Measurements from ENCODE around the gene SFR1.

SFR1 gene, protein sequence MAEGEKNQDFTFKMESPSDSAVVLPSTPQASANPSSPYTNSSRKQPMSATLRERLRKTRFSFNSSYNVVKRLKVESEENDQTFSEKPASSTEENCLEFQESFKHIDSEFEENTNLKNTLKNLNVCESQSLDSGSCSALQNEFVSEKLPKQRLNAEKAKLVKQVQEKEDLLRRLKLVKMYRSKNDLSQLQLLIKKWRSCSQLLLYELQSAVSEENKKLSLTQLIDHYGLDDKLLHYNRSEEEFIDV

DNA sequence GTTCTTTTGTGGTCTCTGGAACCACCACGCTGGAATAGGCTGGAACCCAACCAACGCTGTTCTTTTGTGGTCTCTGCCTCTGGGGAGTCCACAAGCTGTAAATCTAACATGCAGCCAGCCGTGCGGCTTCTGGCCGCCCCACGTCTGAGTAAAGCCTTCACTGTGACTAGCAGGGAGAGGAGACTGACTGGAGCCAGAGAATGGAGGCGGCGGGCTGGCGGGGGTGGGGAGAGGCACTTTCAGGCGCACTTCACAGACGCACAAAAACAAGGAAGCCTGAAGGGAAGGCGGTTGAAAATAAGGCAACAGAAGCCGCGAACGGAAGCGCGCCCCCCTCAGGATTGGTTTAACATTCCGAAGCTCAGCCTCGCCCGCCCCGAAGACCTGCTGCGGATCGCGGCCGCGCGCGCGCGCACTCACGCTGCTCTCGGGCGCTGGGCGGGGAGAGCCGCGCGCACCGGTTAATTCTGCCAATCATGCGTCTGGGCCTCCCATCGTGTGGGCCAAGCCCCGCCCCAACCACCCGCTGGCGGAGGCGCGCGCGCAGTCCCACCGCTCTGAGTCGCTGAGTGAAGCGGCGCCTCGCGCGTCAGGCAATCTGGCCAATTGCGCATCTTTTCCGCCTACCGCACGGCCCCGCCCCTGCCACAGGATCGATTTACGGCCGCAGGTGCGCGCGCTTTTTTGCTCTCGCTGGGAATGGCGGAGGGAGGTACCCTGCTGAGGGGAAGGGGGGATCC is at the start of gene SFR1:
SFR1 (plus strand) TSS at position 687 of the 740 bp plus-strand sequence; CDS start at position 700, 13 bp downstream.
- peak; percentile 95 for DNase-seq

DNA sequence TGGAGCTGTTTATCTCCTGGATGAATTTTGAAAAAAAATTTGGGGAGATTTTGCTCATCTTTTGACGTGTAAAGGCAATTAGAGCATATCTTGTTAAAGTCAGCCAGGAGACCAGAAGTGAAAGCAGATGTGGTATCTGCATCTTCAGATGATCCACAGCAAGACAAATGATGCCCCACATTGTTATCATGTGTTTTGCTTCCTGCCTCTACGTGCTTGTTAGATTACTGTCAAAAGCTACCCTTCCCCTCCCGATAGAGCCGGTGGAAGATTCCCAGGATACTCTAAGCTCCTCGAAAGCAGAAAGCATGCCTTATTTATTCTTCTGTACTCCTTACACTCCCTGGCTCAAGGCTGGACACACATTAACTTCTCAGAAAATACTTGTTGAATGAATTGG is 49.2 kb upstream of the SFR1 start:
- DNase-seq = no peak

DNA sequence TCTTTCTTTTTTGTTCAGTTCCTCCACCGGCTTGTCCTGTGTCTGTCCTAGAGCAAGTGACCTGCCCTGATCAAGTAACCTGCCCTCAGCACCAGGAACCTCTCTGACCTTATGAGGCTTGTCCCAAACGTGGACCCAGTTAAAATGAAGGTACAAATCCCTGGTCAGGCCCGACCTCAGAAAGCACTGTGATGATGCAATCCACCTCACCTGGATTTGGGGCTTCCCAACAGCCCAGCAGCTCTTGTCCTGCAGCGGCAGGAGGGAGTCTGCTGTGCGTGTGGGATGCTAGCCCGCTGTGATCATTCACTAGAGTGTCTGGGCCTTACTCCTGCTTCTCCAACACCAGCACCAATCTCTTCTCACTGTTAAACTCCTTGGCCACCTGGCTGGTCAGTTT is 47.5 kb upstream of the SFR1 start:
- DNase-seq = no peak

DNA sequence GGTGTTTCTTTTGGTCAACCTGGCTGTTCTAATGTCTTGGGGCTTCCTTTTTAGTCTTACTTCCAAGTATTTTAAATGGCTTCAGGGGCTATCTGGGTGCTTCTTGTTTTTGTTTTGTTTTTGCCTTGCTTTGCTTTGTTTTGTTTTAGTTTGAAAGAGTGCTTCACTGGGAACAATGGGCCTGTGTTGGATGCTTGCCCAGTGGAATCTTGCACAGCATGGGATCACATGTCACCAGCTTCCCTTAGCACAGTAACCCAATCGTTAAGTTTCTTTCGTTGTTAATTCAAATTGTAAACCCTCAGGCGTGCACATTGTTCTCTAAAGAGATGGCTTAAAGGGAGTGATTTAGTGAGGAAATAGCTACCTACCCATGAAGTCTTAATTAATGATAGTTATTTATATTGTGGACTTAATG is 45.2 kb upstream of the SFR1 start:
- DNase-seq = no peak

DNA sequence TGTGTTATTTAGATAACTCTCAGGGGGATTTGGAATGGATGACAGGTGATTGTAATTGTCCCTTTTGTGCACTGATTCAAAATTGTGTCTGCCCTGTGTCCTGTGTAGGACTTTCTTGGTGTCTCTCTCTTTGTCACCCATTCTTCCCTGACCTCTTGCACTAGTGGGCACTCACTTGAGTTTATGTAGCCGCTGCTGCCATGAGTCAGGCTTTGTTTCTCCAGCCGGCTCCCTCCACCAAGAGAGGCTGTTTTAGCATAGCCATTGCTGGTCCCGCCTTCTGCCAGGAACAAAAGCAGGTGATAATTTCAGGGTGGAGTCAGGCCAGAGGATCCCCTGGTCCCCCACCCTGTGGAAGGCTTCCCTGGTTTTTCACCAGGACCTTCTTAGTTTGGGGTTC is 44.7 kb upstream of the SFR1 start:
- DNase-seq = no peak

DNA sequence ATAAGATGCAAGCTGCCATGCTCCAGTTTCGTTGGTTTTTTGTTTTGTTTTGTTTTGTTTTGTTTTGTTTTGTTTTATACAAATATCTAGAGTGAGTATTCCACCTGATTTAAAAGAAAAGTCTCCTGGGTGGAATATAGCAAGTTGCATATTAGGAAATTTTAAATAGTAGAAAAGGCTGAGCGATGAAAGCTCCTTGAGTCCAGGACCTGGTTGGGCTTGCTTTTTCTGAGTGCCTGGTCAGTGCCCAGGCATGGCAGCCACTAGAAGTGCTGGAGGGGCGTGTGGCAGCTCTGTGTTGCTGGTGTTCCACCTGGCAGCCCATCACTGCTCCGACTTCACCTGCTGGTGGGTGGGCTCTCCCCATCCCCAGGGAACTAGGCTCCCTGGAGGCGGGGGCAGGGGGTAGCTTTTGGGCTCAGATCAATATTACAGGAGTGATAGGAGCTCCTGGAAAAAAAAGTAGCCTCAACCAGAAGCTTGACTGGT is 44.3 kb upstream of the SFR1 start:
- no peak for DNase-seq

DNA sequence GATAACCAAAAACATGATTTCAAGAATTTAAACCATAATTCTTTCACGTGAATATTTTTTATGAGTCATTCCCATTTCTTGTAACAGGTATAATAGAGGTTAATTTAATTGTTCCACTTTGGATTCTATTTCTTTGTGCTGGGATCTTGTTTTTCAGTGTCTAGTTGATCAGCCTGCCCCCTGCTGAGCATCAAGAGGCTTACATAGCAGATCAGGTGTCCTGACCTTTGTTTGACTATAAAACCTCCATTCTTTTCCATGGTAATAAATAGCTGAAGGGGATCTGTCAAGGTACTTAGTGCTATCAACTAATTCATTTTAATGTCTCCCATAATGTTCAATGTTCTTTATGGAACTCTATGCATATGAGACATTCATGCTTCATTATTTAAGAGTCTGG is 41.2 kb upstream of the SFR1 start:
- DNase-seq = no peak

DNA sequence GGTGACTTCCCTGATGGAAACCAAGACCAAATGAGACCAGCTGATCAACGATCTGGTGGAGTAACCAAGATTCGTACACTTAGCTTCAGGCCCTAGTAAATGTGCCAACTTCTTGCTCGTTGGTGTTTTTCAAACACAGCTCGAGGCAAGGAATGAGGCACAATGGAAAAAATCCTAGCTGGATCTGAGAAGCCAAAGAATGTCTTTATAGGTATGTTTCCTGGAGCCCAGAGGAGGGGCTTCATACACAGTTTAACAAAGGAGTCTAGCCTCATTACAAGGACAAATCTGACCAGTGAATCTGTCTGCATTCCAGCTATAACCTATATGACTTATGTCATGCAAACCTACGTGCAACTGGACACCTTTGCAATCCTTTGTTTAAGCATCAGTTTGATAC is 40.0 kb upstream of the SFR1 start:
- no peak for DNase-seq

DNA sequence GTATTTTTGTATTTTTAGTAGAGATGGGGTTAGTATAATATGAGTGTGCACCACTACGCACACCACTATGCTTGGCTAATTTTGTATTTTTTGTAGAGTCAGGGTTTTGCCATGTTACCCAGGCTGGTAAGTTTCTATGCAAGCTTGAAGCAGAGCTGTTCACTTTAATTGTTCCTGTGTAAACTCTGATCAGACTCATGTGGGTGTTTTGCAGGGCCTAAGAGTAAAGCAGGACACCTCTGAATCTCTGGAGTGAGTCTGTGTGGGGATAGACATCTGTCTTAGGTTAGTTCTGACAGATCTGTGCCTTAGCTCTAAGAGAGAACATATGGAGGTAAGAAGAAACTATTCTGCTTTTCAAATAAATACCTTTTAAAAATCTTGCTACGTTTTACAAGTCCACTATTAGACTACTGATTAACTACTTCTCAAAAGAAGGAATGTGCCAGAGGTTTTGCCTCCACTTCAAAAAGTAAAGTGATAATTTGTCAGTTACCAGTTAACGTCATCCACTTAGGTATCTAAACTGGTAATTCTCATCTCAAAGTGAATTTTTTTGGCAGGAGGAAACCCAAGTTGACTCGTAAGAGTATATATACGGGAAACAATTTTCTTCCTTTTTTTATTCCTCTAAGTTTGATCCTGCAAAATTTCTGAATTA is 37.4 kb upstream of the SFR1 start:
- no peak for DNase-seq

DNA sequence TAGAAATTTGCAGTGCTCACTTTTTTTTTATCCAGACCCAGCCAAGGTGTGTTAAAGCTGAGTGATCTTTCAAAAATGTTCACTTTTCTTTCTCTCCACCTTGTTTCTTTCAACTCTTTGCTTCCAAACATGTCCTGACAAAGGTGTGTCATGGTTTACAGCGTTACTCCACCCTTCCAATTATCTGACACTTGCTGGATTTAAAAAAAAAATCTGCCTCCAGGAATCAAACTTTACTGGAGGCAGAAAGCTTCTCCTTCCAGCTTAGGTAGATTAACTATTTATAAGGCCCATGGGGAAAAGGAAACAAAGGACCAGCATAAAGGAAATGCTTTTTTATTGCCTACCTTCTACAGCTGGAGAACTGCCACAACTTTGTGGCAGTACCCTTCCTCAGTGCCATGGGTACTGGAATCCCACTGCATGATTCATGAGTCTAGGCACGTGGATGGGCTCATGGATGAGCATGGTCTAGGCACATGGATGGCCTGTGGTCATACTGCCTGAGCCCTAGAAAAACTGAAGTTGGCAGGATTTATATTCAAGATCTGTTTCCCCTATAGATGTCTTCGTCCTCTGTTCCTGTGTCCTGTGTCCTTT is 36.1 kb upstream of the SFR1 start, which contains the start of gene COL17A1:
COL17A1 (minus strand) TSS at position 80 of the 600 bp plus-strand sequence. CDS start 5,207 bp downstream, outside the sequence.
- DNase-seq = no peak

DNA sequence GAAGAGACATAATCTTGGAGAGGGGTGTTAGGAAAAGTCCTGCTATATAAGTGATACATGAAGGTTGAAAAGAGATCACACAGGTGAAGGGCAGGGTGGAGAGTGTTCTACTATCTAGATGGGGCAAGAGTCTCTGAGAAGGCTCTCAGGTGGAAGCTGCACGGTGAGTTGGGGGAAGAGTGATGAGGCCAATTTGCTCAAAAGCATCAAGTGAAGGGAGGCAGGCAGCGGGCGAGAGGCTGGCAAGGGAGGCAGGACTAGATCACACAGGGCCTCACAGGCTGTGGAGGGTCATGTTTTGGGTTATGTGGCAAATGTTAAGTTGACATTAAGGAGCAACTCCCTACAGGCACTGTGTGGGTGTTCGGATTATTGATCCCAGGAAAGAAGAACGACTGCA is 33.7 kb upstream of the SFR1 start:
- no peak for DNase-seq

DNA sequence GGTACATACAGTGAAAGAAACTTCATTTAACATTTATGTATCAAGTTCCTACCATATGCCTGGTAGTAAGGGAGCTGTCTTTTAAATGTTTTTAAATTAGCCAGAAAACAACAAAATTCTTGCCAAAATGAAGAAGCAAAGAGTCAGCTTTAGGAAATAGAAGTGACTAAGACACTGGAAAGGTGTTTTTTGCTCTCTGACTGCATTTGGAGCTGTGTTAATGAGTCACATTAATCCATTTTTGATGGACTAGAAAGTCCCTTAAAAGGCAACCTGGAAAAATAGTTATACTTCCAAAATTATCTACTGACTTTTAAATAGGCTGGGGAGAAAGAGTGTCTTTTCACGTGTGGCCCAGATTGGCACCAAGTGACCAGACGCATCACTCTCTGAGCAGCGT is 32.4 kb upstream of the SFR1 start:
- no peak for DNase-seq

DNA sequence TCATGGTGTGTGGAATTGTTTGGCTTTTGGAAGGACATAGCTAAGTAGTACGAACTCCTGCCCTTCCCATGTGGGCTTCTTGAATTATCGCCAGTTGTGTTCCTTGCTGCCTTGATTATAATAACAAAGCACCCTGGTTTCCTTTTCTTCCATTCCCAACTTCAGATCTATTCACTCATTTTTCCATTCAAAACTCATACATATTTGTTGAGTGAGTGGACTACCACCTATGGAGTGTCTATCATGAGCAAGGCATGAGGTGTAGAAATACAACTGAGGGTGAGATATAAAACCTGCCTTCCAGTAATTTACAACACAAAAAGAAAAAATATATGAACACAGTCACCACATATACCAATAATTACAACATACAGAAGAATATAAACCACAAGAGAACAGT is 31.4 kb upstream of the SFR1 start:
- DNase-seq = no peak

DNA sequence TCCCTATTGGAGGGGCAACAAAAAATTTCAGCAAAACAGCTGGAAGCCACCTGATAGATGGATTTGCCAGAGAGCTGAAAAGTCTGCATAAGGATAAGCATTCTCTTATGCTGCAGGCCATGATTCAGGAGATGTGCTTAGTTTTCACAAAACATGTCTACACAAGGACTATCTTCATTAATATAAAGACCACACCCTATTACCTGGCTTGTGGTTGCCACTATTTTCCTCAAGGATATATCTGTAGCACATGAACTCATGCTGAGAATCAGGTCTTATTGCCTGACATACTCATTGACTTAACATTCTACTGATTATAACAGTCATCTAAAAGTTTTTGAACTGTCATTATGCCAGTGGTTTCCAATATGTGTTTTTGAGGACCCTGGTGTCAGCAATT is 29.2 kb upstream of the SFR1 start:
- DNase-seq = no peak

DNA sequence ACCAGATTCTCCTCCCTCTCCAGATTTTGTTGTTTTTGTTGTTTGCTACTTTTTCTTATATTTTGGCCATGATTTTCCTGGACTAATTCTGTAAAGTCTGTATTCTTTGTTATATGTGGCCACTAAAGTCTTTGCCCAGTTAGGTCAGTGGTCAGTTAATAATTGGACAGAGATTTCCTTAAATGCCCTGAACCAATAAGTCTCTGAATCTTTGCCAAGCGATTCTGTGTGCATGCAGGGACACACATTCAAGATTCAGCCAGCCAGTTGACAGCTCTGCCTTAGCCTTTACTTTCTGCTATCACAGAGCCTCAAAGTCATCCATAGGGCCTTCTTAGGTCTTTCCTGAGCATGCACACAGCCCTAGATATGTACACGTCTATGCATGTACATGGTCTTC is 25.3 kb upstream of the SFR1 start:
- no peak for DNase-seq

DNA sequence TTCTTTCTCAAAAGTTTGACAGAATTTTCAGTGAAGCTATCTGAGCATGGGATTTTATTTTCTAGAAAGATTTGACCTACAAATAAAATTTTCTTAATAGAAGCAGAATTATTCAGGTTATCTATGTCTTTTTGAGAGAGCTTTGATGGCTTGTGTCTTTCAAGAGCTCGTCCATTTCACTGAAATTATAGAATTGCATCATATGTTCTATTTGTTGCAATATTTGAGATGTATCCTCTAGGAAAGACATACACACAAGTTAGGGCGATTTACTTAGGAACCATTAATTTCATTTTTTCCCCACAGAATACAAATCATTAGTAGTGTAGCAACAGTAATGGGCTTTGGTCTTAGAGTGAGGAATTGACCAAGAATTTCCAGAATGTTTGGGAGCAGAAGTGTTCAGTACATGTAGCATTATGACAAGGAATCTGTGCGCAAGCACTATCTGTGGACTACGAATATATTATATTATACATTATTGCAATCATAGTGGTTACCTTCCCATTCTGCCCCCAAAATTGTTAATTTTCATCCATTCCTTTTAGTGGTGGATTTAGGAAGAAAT is 23.5 kb upstream of the SFR1 start:
- no peak for DNase-seq

DNA sequence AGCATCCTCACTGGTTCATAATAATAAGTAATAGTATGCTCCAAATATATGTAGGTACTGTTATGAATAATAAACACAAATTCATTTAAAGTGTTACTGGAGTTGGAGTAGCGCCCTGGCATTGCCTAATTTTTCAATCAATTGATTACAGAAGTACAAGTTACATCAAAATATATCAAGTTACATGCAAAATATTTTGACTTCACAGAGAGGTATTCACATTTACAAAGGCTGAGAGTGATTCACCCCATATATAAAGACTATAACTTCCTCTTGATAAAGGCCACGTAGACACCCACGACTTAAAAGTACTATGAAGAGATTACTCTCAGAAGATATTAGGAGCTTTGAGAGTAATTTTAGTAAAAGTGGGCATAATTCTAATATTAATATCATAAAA is 22.7 kb upstream of the SFR1 start:
- no peak for DNase-seq

DNA sequence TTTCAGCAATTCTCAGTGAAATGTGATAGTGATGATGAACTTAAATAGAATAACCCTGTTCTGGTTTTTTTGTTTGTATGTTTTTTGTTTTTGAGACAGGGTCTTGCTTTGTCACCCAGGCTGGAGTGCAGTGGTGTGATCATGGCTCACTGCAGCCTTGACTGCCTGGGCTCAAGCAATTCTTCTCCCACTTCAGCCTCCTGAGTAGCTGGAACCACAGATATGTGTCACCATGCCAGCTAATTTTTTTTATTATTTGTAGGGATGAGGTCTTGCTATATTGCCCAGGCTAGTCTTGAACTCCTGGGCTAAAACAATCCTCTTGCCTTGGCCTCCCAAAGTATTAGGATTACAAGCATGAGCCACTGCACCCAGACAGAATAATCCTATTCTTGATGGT is 22.0 kb upstream of the SFR1 start:
- no peak for DNase-seq

DNA sequence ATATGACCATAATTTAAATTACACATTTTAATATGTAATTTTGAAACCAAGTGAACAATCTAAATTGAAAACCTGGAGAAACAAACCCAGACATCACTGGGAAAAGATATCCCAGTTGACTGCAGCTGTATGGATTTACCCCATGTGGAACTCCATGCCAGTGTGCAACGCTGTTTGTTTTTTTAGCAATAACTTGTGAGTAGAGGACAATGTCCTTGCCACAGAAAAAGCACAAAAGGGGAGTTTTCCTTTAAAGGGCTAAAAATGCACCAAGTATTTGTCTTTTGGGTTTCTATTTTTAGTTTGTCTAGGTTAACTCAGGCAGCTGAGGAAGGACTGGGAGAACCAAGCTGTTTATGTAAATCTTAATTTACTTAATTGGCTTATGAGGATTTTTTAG is 21.2 kb upstream of the SFR1 start:
- no peak for DNase-seq

DNA sequence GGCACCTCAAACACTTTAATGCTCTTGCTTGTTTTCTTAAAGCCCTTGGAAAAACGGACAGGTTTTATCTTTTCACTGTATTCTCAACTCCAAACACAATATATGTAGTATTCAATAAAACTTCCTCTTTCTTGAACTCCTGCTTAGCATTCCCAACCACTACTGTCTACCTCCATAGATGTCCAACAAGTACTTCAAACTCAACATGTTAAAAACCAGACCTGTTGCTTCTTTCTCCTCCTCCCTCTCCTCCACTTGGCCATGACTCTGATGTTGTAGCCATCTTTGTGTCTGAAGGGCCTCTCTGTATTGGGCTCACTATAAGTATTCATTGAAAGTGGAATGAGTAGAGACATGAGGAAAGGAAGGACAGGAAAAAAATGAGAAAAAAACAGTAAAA is 20.1 kb upstream of the SFR1 start:
- DNase-seq = no peak

DNA sequence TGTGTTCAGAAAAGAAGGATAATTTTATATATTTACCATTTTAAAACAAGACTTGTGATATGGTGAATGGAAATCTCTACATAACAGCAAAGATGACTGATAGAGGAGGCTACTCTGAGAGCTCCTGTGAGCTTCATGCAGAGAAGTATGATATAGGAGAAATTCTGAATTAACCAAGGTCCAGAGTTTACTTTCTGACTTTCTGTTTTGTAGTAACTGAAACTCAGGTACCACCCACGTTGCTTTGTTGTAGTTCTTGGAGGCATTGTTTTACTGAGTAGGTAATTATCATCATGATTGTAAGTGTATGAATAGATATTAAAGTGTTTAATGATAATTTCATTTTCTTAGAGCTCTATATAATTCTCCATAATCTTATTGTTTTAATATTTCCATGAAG is 18.0 kb upstream of the SFR1 start:
- no peak for DNase-seq

DNA sequence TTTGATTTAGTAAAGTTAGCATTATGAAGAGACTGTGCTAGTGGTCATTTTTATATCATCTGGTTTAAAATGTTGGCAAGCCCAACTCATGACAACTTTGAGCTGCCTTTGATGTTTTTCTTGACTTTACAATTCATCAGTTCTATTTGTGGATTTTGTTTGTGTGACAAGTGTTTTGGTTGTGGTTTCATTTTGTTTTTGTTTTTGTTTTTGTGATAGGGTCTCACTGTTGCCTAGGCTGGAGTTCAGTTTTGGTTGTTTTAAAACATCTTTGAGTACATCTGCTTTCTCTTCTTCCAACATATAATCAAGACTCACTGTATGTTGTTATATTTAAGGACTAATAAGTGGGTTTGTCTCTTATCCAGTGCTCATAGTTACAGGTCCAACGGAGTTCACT is 17.6 kb upstream of the SFR1 start:
- DNase-seq = no peak

DNA sequence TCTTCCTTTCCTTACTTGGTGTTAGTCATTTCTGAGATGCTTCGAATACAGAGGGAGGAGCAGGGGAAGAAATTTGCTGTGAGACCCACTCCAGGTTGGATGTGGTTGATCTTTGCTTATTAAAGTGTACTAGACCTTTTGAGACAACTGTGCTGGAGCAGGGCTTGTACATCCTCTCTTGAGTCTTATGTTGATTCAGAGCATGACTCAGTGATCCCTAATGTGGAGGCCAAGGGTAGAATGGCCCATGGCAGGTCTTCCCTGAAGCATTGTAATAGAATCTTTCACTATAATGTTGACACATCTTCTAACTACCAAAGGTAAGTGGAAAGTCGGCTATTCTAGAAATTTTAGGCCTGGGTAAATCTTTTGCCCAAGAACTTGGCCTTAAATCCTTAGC is 17.0 kb upstream of the SFR1 start:
- no peak for DNase-seq
